ENCODE results near the gene SMIM10L2A.

SMIM10L2A gene

DNA sequence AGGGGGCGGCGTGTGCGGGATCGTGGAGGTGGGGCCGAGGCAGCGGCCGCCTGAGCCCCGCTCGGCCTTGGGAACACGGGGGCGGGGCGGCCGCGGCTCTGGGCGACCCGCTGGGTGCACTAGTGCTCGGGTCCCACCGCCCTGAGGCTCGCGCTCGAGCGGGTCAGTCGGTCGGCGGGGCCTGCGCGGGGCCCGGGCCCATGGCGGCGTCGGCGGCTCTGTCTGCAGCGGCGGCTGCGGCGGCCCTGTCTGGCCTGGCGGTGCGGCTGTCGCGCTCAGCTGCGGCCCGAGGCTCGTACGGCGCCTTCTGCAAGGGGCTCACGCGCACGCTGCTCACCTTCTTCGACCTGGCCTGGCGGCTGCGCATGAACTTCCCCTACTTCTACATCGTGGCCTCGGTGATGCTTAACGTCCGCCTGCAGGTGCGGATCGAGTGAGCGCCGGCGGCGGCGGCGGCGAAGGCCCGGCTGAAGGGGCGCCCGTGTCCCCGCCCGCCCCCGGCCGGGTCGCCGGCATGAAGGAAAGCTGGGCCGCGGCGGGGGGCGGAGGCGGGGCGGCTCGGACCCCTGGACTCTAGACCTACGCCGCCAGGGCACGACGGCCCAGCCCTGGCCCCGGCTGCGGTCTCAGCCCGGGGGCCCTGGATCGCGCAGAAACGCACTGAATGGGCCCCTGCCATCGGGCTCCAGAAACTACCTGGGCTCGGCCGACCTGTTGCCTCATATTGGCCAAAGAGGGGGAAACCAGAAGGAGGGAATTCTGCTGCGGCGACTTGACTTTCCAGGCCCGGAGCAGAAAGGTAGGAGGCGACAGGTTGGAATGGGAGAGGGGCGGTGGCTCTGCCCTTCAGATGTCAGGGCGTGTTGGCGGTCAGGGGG lies at the start of gene SMIM10L2A:
Gene SMIM10L2A (plus strand): TSS at position 13 of the 878 bp plus-strand sequence. CDS start 188 bp downstream, at position 201.
- TF ChIP-seq, protein P1, sequence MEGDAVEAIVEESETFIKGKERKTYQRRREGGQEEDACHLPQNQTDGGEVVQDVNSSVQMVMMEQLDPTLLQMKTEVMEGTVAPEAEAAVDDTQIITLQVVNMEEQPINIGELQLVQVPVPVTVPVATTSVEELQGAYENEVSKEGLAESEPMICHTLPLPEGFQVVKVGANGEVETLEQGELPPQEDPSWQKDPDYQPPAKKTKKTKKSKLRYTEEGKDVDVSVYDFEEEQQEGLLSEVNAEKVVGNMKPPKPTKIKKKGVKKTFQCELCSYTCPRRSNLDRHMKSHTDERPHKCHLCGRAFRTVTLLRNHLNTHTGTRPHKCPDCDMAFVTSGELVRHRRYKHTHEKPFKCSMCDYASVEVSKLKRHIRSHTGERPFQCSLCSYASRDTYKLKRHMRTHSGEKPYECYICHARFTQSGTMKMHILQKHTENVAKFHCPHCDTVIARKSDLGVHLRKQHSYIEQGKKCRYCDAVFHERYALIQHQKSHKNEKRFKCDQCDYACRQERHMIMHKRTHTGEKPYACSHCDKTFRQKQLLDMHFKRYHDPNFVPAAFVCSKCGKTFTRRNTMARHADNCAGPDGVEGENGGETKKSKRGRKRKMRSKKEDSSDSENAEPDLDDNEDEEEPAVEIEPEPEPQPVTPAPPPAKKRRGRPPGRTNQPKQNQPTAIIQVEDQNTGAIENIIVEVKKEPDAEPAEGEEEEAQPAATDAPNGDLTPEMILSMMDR (conservative IDR thresholded peaks at IDR 0.05), result no peak

DNA sequence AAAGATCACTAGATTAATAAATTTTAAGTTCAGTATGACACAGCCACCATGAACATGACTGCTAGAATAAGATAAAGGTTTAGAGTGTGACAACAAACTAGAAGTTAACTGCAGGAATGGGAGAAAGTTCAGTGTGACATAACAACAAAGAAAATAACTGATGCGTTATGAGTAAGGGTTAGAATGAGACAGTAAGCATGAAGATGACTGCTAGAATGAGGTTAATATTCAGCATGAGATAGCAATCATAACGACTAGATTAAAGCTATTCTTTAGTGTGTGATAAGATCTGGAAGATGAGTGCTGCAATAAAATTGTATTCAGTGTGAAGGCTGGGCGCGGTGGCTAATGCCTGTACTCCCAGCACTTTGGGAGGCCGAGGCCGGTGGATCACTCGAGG lies 48.4 kb upstream of the SMIM10L2A start:
- TF ChIP-seq, protein P1 (conservative IDR thresholded peaks at IDR 0.05), result no peak
- no peak overlapping the region for H3K27ac ChIP-seq

More for the DNA sequence above, at the start of gene SMIM10L2A:
- H3K27ac ChIP-seq, result peak within 1 kb of the TSS; percentile 32; the same call in 1 of the 2 replicates

DNA sequence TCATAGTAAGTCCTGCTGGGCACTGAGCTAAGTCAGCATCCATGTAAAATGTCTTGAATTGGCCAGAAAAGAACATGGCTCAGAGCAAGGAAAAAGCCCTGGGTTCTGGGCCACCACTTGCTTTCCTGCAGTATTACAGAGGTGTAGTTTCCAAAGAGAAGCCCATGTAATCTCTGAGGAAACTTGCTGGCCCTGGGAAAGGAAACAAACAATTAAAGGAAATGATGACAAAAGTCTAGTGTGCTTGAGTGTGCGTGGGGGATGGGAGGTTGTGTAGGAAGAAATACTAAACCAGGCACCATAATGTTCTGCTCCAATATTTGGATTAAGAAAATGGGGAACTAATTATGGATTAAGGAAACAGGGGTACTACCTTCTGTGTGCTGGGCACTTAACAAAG lies 39.5 kb upstream of the SMIM10L2A start:
- H3K27ac ChIP-seq, result no peak overlapping the region
- TF ChIP-seq, protein P1 (conservative IDR thresholded peaks at IDR 0.05), result no peak

DNA sequence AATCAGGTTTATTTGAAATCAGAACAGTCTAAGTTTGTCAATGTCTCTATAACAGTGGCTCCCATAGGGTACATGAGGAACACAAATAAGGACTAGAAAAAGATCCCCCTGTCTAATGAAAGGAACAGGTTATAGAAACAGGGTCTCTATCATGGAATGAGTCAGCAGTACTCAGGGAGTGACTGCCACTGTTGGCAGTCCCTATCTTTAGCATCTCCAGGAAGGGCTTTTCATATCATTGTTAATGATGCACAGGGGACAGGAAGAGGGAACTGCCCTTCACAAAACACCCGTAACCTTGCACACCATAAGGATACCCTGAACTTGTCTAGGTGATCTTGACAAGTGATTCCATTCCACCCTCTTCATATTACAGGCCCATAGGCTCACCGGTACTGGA lies 38.5 kb upstream of the SMIM10L2A start:
- no peak overlapping the region for H3K27ac ChIP-seq
- TF ChIP-seq, protein P1 (conservative IDR thresholded peaks at IDR 0.05), result no peak

DNA sequence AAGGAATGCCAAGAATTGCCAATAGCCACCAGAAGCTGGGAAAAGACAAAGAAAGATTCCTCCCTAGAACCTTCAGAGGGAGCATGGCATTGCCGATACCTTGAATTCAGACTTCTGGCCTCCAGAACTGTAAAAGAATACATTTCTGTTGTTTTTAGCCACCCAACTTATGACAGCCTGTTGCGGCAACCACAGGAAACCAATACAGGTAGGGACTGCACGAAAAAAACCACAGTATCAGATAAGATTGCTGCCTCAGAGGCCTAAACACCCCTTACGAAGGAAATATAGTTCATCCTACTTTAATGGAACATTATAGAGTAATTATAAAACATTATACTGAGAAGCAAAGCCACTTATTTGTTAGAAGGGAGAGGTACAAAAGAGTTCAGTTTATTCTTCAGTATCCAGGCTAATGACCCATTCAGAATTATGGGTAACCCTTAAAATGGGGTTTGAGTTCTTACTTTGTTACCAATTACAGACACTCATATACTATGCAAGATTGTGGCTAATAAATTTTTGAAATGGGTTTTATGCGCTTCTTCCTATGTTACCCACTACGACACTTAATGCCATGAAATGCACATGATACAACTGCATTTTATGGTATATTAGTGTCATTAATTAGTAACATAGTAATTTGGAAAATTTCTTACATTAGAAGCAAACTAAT lies 37.4 kb upstream of the SMIM10L2A start:
- no peak overlapping the region for H3K27ac ChIP-seq
- TF ChIP-seq, protein P1 (conservative IDR thresholded peaks at IDR 0.05), result no peak

DNA sequence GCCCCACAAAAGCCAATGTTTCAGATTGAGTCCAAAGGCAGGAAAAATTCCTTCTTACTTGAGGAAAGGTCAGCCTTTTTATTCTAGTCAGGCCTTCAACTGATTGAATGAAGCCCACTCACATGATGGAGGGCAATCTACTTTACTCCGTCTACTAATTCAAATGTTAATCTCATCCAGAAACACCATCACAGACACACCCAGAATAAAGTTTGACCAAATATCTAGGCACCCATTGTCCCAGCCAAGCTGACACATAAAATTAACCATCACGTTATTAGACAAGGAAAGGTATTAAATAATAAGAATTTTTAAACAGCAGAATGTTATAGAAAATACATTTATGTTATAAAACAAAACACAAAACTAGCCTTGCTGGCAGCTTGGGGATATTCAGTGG lies 32.9 kb upstream of the SMIM10L2A start:
- TF ChIP-seq, protein P1 (conservative IDR thresholded peaks at IDR 0.05), result no peak
- no peak overlapping the region for H3K27ac ChIP-seq

DNA sequence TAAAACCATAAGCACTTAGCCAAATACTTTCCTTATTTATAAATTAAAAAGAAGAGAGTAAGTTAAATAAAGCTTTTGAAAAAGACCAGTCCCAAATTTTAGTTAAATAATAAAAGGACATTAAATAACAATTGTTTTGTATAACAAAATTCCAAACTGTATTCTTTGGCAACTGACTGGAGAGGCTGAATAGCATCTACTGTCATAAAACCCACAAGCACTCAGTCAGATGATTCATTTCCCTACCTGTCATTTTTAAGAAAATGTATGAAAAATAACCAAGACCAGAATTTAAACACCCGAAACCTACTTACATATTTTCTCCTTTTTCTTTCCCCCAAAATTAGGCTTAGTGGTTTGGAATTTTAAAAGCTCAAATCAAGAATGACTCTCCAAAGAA lies 32.5 kb upstream of the SMIM10L2A start:
- TF ChIP-seq, protein P1 (conservative IDR thresholded peaks at IDR 0.05), result no peak
- no peak overlapping the region for H3K27ac ChIP-seq

All from VCaP (cell line).